ENCODE data around the gene GREB1L. TPM values are rescaled to one million over a fixed set of nuclear protein-coding genes. Genes with fewer than 3 reads are reported as not detected.
"Not testable (repeated sequence)": the region's sequence is repeated elsewhere in the genome, so short reads cannot be mapped to it uniquely, and the experiment has no call there.

The GREB1L gene
- total and polyA plus RNA-seq, 2 experiments from 2014 or later, result 4.2 to 7.8 TPM

- no peak for DNase-seq (ENCODE audit: low read depth in 1 of 2, low spot score in 1 of 2)
- TF ChIP-seq CTCF (IDR thresholded peaks at IDR 0.05; ENCODE audit: low read depth, low read length), result no peak
- no peaks in the 10 kb centered on the region for H3K9me3 ChIP-seq (ENCODE audit: low read depth)
- H3K4me3 ChIP-seq, result no peak overlapping the region
- no peak overlapping the region for H3K27ac ChIP-seq
- no peaks in the 10 kb centered on the region for H3K36me3 ChIP-seq
- H3K27me3 ChIP-seq, result no peaks in the 10 kb centered on the region
- no peaks in the 10 kb centered on the region for H3K4me1 ChIP-seq (ENCODE audit: low read depth)
Measured at GRCh38 chr18:21203542-21204241, 38.3 kb upstream of the GREB1L start.

- Histone ChIP-seq H3K27me3 (no peaks in the 10 kb centered on the region), H3K4me3 (no peak overlapping the region), H3K9me3 (ENCODE audit: low read depth) (no peaks in the 10 kb centered on the region), H3K27ac (no peak overlapping the region), H3K4me1 (ENCODE audit: low read depth) (no peaks in the 10 kb centered on the region), H3K36me3 (no peaks in the 10 kb centered on the region)
- no peak for DNase-seq (ENCODE audit: low read depth in 1 of 2, low spot score in 1 of 2)
- TF ChIP-seq CTCF (IDR thresholded peaks at IDR 0.05; ENCODE audit: low read depth, low read length), result no peak
Measured at GRCh38 chr18:21205695-21206094, 36.3 kb upstream of the GREB1L start.

GRCh38 chr18:21210278-21210677 lies 31.8 kb upstream of the GREB1L start:
- Histone ChIP-seq H3K36me3 (no peaks in the 10 kb centered on the region), H3K27me3 (no peaks in the 10 kb centered on the region), H3K4me1 (ENCODE audit: low read depth) (no peaks in the 10 kb centered on the region), H3K9me3 (ENCODE audit: low read depth) (no peaks in the 10 kb centered on the region), H3K27ac (no peak overlapping the region), H3K4me3 (no peak overlapping the region)
- DNase-seq (ENCODE audit: low read depth in 1 of 2, low spot score in 1 of 2), result no peak
- no peak for TF ChIP-seq CTCF (IDR thresholded peaks at IDR 0.05; ENCODE audit: low read depth, low read length)

GRCh38 chr18:21210784-21211183 lies 31.2 kb upstream of the GREB1L start:
- TF ChIP-seq CTCF (IDR thresholded peaks at IDR 0.05; ENCODE audit: low read depth, low read length), result no peak
- Histone ChIP-seq H3K4me3 (no peak overlapping the region), H3K27me3 (no peaks in the 10 kb centered on the region), H3K36me3 (no peaks in the 10 kb centered on the region), H3K27ac (no peak overlapping the region), H3K9me3 (ENCODE audit: low read depth) (no peaks in the 10 kb centered on the region), H3K4me1 (ENCODE audit: low read depth) (no peaks in the 10 kb centered on the region)
- no peak for DNase-seq (ENCODE audit: low read depth in 1 of 2, low spot score in 1 of 2)

- H3K4me3 ChIP-seq; H3K36me3 ChIP-seq; DNase-seq (ENCODE audit: low read depth in 1 of 2, low spot score in 1 of 2); H3K27ac ChIP-seq; H3K4me1 ChIP-seq (ENCODE audit: low read depth); H3K9me3 ChIP-seq (ENCODE audit: low read depth); H3K27me3 ChIP-seq: not testable (repeated sequence)
Measured at GRCh38 chr18:21214409-21214808, 27.6 kb upstream of the GREB1L start.

- no peaks in the 10 kb centered on the region for H3K36me3 ChIP-seq
- H3K4me1 ChIP-seq (ENCODE audit: low read depth), result no peaks in the 10 kb centered on the region
- H3K9me3 ChIP-seq (ENCODE audit: low read depth), result no peaks in the 10 kb centered on the region
- H3K4me3 ChIP-seq, result no peak overlapping the region
- no peak overlapping the region for H3K27ac ChIP-seq
- no peak for DNase-seq (ENCODE audit: low read depth in 1 of 2, low spot score in 1 of 2)
- no peaks in the 10 kb centered on the region for H3K27me3 ChIP-seq
- TF ChIP-seq CTCF (IDR thresholded peaks at IDR 0.05; ENCODE audit: low read depth, low read length), result no peak
Measured at GRCh38 chr18:21215490-21215889, 26.5 kb upstream of the GREB1L start.

Measured in cardiac muscle cell (in vitro differentiated cells and primary cell).